GM19035 (cell line): ENCODE measurements around the gene BACH2.

Experiments used
- ATAC-seq: cut with Tn5 transposase; IDR thresholded peaks from one replicate; pipeline ENCODE4 v1.9.1; 2021; ENCODE audit not compliant: unreplicated experiment

Gene BACH2

DNA sequence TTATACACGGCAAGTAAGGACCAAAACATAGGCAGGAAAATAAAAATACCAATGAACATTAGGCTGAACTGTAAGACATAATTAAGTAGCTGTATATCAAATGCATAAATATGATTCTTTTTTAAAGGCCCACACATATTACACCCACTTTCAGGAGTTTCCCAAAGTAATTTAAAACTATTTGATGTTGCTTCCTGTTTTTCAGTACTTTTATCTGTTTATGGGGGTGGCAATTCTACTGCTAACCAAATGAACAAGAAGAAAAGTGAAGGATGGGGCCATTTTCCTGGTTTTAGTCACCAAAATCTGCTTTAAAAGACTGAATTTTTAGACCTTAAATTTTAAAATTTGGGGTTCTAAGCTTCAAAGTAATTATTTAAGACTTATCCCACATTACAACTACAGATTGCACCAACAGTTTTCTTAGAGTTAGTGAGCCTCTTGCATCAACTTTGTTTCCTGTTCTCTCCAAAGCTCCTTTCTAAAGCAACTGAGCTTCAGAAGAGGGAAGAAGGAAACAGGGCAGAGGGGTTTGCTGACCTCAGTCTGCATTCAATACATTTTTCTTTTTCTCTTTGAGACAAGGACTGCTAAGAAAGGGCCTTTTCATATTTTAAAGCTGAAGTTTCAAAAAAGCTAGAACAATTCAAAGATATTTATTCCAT is 191.0 kb downstream of the BACH2 start:
- no peak for ATAC-seq

DNA sequence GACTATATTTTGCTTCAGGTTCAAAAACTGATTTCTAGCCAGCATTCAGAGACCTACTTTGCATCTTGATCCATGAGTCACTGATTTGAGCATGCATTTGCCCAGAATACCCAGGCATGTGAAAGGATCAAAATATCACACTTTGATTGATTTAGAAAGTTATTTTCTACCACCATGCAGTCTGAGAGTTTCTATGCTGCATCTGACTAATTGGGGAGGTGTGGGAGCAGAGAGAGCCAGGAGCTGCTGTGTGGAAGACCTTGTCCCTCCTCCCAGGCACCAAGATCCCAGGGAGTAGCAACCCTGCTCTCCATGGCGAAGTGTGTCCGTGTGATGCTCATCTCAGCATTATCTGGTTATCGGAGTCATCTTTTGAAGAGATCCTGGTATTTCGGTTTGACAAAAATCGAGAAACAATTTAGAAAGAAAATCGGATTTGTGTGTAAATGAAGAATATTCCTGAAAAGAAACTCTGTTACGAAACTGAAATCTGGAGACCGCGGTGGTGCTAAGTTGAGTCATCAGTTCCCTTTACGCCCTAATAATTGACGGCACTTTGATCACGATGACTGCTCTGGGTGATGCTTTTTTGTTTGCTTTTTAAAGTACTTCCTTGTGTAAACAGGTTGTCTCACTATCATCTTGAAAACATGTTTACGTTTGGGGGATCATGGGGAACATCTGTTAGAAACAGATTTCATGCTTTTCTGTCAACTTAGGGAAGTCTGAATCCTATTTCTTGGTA is 193.4 kb downstream of the BACH2 start:
- ATAC-seq, result peak; percentile 80

DNA sequence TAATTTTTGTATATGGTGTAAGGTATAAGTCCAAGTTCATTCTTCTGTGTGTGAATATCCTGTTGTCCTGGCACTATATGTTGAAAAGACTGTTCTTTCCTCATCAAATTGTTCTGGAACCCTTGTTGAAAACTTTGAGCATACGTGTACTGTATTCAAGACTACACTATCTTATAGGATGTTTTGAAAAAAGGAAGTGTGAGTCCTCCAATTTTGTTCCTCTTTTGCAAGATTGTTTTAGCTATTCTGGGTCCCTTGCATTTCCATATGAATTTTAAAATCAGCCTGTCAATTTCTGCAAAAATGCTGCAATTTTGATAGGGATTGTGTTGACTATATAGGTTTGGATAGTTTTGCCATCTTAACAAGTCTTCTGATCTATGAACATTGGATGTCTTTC is 195.2 kb downstream of the BACH2 start:
- no peak for ATAC-seq

DNA sequence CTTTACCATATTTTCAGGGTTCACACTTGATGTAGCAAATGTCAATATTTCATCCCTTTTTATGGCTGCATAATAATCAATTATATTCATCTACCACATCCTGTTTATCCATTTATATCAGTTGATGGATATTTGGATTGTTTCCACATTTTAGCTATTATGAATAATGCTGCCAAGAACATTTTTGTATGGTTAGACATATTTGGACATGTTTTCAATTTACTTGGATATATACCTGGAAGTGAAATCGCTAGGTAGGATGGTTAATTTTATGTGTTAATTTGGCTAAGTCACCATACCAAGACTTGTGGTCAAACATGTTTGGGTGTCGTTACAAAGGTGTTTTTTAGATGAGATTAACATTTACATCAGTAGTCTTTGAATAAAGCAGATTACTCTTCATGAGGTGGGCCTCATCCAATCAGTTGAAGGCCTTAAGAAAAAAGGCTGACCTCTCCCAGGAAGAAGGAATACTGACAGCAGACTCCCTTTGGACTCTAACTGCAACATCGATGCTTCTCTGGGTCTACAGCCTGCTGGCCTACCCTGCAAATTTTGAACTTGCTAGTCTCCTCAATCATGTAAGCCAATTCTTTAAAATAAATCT is 196.5 kb downstream of the BACH2 start:
- ATAC-seq, result no peak

DNA sequence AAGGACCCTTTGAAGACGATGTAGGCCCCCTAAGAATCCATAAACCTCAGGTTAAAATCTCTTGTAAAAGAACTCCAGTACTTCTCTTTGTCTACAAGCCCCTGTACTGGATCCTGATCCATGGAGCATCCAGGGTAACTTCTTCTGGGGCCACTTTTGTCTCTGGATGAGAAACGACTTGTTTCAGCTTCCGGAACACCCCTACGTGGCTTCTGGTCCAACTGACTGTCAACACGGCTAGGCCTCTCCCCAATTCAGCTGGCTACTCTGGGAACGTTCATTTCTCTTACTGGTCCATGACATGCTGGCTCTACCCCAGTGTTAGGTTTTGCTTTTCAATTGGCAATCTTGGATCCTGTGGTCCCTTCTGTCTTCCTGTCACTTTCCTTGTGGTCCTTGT is 198.0 kb downstream of the BACH2 start:
- ATAC-seq, result no peak

DNA sequence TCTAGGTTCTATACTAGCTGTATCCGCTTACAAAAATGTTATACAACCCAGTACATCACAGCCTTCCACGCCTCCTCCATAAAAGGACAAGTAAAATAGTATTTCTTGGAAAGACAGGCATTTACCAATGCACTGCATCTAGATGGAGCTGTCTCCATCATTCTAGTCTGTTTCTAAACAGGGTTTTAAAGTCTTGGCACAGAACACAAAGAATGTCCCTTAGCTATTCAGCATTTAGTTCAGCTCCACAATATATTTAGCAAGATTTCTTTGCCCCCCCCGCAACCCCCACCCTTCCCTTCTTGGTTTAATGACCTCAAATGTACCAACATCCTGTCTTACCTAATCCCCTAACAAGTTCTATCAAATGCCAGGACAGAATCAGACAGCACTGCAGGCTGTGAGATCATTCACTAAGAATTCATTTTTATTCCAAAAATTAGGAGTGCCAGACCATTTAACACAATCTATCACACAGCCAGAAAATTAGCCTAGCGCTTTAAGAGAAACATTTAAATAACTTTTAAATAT is 198.6 kb downstream of the BACH2 start:
- no peak for ATAC-seq

DNA sequence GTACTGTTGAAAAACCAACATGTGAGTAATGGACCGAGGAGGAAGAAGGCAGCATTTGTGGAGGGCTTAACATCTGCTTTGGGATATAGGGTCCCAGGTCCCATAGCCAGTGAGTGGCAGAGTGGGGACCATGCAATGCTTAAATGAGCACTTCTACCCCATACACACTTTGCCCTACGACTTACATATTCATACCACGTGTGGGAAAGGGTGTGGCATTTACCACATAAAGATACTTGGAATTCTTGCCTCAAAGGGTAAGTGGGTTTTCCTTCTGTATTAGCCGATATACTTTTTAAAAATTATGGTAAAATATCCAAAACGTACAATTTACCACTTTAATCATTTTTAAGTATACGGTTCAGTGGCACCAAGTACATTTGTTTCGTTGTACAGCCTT is 199.3 kb downstream of the BACH2 start:
- ATAC-seq, result no peak

DNA sequence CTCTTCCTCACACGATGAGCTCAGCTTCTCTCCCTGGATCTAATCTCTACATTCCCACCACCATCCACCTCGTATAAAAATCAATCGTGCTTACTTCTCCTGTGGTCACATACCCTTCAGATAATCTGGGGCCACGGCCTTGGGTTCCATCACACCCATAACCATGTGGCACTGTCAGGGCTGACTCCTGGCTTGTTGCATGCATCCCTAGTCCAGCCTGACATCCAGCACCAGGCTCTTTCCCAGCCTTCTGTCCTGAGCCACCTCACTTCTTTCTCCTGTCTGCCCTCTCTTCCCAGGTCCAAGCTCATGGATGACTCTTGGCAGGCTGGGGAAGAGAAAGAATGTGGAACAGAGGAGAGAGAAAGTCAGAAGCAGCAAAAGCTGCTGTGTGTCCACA is 199.8 kb downstream of the BACH2 start:
- no peak for ATAC-seq

DNA sequence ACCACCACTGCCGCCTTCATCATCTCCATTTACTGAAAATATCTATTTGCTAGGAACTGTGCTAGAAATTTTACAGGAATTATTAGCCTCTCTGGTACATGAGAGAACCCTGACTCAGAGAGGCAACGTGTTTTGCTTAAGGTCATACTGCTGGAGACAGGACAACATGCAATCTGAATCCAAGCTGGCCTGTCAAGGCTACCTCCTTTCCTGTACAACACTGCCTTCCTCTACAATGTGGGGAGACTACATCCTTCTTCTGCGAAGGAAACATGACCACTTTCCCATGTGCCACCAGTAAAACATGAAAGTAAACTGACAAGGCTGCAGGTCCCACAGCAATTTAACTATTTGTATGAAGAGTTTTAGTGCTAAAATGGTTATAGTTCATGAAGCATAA is 200.9 kb downstream of the BACH2 start:
- ATAC-seq, result no peak

DNA sequence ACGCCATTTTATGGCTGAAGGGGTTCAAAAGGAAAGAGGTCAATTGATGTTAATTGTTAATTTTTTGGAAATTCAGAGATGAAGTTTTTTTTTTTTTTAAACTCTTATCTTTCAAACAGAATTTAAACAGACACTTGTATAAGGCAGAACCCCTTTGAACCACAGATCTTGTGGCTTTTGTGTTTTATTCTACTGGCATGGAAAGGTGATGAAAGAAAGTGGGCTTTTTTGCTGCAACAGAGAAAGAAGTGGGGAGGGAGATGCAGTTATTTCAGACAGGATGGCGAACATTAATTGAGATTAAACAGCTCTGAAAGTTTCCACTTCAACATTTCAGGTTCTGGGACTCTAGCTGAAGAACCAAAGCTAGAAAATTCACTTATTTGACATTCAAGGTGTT is 201.5 kb downstream of the BACH2 start:
- no peak for ATAC-seq

DNA sequence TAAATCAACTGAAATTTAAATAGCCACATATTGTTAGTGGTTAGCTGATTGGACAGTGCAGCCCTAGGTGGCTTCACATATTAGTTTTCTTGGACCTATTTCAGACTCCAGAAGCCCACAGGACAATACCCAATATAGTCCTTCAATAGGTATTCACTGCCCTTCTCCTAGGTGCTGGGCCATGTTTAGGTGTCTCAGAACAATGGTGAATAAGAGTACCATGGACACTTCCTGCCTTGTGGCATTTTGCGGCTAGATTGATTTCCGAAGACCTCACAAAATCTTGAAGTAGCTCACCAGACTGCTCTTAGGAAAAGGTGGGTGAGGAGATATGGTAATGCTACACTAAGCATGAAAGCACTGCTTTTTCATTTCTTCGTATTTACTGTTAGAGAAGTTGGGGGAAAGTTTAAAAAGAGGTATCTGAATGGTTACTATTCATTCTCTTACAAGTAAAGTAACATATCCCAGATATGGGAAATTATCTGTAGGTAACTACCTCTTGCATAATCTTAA is 203.0 kb downstream of the BACH2 start:
- ATAC-seq, result no peak

DNA sequence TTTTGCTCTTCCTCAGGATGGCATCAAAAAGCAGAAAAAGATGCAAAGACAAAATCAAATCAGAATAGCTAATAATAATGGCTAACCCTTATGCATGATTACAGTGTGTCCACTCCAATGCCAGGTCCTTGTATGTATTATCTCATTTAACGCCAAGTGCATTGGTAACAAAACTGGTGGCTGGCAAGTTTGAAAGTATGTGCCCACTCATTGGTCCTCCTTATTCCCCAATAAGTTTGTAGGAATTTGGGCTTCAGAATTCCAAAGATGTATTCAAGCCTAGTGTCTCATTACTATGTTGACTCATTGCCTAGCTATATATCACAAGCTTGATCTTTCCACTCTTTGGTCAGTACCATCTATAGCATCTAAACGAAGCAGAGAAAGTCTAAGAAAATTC is 205.8 kb downstream of the BACH2 start:
- ATAC-seq, result no peak

DNA sequence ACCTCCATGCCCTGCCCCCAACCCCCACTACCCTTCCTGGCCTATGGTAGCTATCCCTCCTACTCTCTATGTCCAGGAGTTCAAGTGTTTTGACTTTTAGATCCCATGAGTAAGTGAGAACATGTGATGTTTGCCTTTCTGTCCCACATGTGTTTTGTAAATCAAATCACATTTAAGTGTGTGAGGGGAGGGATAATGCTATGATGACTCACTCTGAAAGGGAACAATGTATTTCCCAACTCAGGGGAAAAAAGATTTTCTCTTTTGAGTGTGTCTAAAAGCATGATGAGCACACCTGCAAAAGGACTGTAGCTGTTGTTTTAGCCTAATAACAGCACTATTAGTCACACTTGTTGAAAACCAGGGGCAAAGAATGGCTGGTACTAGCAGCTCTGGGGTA is 208.6 kb downstream of the BACH2 start:
- no peak for ATAC-seq

DNA sequence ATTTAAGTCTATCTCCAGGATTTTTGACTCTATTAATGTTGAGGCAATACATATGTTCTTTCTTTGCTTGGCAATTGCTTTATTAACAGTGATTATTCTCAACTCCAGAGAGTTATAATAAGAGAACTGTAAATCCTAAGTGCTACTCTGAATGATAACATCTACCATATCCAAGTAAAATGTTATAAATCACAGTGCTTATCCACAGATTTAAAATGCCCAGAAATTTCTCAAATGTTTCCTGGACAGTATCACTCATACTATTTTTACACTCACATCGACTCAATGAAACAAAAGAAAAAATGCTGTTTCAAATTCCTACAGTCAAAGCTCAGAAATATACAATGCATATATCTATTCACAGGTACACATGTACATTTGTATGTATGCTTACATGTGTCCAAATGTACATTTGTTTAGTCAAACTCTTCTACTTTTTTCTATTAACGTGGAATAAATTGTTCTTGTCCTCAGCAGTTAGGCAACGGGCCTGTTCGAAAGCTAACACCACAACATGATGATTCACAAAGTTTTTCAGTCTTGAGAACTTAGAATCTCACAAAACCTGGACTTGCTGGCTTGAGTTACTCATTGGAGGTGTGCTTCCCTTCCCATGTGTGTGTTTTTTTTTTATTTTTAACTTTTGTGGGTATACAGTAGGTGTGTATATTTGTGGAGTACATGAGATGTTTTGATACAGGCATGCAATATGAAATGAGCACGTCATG is 209.4 kb downstream of the BACH2 start:
- no peak for ATAC-seq

DNA sequence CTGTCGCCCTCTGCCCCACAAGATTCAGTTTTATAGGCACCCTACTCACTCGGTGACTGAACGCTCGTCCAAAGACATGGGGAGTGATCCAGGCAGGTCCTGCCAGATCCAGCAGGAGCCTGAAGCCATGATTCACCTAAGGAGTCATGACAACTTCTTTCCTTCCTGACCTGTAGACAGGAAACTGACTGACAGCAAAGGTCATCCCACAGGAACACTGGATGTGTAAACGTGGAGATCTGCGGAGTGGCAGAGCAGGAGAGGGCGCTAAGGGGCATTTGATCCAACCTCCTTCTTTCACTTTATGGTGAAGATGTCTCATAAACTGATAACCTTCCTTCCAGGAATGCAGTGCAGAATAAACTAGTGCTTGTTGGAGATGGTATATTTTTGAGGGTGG is 210.1 kb downstream of the BACH2 start:
- no peak for ATAC-seq

DNA sequence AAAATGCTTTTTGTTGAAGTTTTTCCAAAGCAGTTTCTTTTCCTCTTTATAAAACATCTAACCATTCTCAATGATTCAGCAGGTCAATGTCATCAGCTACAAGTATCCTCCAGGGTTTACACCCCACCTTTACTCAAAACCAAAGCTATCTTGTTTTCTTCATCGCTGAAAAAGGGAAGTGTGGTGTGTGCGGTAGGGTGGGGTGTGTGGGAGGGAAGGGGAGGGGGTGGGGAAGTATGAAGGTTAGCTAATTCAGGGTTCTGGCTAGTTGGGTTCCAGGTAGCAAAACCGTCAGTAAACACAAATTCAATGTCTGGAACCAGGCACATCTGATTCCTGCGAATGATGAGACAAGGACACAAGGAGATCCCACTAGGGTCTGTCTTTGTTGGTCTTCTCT is 212.8 kb downstream of the BACH2 start:
- peak; percentile 50 for ATAC-seq

DNA sequence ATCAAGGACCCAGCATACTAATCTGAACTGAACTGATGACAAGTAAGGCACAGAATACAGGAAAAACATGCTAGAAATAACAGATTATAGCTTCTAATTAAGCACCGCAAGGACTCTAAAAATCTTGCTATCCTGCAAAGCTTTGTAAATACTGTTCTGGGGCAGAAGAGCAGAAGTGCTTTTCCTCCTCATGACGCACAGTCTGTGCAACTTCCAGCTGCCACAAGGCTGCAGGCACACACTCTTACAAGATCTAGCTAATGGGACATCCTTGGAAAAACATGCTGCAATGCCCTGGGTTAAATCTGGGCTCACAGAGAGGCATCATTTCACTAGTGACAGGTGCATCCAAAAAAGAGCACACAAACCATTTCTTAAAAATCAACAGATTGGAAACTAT is 213.8 kb downstream of the BACH2 start:
- no peak for ATAC-seq

DNA sequence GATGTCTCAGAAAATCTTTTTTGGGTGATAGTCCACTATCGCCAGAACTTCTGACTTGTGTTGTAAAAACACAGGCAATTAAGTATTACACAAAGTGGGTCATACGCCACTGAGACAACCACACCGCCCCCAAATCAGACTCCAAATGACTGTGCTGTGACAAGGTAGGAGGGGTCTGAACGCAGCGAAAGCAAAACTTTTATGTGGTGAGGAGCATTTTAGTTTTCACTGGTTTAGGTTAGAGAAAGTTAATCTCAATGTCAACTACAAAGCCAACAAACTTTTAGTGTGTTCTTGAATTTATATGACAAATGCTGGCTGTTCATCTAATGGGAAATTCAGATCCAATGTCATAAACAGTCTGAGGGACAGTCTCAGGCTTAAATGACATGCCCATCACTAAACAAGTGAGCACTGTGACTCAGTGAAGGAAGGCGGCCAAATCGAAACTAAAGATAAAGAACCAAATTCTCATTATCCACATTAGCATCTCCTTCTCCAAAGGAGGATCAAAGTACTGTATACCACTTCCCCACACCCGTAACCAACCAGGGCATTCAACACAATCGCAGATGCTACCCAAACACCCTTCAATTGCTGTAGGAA is 215.7 kb downstream of the BACH2 start:
- peak; percentile 84 for ATAC-seq

DNA sequence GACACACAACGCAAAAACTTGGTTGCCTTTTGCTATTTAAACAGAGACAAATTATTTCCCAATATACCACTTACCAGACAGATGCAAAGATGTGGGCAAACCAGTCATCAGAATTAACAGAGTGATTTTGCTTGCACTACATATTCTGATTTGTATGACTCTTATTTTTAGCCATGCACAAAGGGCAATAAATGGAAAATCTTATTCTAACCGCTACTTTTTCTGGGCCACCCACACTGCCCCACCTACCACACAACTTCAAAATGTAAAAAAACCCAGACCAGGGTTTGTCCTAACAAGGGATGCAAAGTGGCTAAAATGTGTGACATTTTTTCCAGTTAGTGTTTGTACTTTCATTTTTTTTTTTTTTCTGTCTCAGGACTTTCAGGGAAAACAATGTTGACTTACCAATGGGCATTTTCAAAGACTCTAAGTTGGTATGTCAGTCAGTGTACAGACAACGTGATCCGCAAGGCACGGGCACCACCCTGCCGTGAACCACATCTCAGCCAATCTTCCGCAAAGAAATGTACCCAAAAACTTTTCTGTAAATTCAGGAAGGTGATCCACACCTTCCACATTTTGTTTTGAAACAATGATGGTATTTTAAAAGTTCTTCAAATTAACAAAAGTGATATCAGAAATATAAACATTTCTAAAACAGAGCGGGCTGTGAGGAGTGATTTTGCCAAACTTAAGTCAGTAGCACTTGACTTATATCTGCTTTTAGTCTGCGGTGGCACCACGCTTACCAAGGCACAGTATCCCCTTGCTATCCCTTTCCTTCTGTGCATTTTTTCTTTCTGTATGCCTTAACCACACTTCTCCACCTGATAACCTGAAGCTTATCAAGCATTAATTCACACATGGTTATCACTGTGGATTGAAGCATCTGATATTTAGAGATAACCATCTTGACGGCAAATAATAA is 216.8 kb downstream of the BACH2 start:
- ATAC-seq, result no peak
